Measurements from ENCODE around the gene CHKA.

The CHKA gene

DNA sequence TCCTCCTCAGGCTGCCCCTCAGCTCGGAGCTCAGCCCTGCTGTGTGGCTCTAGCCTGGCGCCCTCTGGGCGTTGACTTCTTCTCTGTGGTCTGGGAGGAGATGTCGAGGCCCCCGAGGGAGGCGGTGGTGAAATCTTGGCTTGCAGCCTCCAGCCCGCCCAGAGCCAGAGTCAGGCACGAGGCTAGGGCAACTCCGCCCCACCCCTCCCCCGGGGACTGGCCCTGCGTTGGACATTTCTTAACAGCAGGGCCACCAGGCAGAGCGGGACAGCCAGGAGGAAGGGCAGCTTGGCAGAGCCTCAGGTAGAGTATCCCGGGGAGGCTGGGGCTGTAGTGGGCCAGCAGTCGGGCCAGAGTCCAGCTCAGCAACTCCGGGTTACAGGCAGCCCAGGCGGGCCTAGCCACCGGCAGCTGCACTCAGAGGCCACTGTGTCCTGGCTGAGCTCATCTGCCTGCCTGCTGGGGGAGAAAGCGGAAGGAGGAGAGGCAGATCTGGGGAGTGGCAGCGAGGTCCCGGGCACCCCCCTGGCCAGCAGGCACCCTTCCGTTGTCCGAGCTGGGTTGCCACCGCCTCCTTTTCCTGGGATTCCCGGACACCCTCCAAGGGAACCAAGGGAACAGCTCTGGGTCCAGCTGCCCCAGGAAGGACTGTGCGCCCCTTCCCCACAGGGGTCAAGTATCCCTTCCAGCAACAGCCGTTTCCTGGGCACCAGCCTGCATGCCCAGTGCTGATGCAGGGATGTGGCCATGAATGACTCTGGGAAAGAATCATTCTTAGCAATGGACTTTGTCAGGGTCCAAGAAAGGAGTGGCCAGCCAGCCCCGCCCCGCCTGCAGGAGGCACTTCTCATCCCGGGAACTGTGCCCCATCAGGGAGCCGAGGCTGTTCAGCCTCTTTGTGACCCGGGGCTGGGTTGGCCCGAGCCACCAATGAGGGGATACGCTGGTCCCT is 110.8 kb downstream of the CHKA start, which contains the start of gene ALDH3B1:
Gene ALDH3B1, plus strand, starts transcription at position 238 of the 952 bp plus-strand sequence. CDS start 4,971 bp downstream, outside the sequence.
- TF ChIP-seq, protein P1, sequence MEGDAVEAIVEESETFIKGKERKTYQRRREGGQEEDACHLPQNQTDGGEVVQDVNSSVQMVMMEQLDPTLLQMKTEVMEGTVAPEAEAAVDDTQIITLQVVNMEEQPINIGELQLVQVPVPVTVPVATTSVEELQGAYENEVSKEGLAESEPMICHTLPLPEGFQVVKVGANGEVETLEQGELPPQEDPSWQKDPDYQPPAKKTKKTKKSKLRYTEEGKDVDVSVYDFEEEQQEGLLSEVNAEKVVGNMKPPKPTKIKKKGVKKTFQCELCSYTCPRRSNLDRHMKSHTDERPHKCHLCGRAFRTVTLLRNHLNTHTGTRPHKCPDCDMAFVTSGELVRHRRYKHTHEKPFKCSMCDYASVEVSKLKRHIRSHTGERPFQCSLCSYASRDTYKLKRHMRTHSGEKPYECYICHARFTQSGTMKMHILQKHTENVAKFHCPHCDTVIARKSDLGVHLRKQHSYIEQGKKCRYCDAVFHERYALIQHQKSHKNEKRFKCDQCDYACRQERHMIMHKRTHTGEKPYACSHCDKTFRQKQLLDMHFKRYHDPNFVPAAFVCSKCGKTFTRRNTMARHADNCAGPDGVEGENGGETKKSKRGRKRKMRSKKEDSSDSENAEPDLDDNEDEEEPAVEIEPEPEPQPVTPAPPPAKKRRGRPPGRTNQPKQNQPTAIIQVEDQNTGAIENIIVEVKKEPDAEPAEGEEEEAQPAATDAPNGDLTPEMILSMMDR (IDR thresholded peaks at IDR 0.05; ENCODE audit: low read depth, low read length): no peak; the same call in 1 of the 2 replicates
- DNase-seq (ENCODE audit: extremely low read depth, low read depth): peak; percentile 64

DNA sequence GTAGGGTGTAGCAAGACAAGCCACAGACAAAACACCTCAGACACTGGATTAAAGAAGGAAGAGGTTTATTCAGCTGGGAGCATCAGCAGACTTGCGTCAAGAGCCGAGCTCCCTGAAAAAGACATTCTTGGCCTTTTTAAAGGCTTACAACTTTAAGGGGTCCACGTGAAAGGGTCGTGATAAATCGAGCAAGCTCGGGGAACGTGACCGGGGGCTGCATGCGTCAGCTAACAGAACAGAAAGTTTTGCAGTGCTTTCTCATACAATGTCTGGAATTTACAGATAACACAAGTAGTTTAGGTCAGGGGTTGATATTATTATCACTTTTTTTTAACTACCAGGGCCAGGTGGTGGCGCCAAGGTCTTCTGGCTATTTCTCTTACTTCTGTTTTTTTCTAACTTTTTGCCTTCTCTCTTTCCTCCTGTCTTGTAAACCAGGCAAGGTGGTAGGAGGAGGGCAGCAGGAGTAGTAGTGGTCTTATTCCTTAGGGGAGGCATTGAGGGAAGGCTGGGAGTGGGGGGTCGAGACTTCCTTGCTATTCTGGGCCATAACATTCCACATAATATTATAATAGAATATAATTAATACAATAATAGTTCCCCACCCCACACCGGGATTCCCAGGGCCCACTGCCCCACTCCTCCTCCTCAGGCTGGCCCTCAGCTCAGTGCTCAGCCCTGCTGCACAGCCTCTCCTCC is 111.6 kb downstream of the CHKA start:
- DNase-seq (ENCODE audit: extremely low read depth, low read depth): no peak

DNA sequence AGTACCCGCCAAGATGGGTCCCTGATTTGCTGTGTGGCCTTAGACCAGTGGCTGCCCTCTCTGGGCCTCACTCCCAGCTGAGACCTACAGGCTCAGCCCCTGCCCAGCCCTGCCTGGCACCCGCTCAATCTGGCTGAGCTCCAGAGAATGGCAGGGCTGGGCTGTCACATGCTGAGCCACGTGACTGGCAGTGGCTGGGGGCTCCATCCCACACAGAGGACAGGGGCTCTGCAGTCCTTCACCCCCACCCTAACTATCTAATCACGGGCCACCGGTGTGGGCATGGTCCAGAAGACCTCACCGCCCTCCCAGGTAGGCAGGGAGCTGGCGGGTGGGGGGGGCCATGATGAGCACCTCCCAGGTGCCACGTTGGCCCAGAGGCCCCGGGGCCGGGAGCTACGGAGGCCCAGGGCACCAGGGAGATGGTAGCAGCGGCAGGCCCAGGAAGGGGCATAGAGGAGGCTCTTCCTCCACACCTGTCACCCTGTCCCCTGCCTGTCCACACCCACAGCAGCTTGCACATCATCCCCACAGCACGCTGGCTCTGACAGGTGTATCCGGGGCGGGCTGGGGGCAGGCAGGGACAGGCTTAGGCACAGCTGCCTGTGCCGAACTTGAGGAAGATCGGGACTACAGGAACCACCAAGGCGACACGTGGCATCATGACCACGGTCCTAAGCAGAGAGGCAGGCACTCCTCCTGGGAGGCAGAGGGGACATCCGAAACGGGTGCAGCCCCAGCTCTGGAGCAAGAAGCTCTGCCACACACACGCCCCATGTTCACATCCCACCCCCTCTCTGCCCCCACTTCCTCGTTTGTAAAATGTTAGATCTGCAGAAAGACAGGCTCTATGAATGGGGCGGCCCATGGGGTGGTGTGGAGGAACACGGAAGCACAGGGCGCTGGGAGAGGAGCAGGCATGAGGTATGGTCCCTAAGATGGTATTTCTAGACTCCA is 112.5 kb downstream of the CHKA start:
- TF ChIP-seq, protein P1 (IDR thresholded peaks at IDR 0.05; ENCODE audit: low read depth, low read length): no peak
- DNase-seq (ENCODE audit: extremely low read depth, low read depth): no peak

More for the DNA sequence above, 111.6 kb downstream of the CHKA start:
- TF ChIP-seq, protein P1 (IDR thresholded peaks at IDR 0.05; ENCODE audit: low read depth, low read length): peak; percentile 35

DNA sequence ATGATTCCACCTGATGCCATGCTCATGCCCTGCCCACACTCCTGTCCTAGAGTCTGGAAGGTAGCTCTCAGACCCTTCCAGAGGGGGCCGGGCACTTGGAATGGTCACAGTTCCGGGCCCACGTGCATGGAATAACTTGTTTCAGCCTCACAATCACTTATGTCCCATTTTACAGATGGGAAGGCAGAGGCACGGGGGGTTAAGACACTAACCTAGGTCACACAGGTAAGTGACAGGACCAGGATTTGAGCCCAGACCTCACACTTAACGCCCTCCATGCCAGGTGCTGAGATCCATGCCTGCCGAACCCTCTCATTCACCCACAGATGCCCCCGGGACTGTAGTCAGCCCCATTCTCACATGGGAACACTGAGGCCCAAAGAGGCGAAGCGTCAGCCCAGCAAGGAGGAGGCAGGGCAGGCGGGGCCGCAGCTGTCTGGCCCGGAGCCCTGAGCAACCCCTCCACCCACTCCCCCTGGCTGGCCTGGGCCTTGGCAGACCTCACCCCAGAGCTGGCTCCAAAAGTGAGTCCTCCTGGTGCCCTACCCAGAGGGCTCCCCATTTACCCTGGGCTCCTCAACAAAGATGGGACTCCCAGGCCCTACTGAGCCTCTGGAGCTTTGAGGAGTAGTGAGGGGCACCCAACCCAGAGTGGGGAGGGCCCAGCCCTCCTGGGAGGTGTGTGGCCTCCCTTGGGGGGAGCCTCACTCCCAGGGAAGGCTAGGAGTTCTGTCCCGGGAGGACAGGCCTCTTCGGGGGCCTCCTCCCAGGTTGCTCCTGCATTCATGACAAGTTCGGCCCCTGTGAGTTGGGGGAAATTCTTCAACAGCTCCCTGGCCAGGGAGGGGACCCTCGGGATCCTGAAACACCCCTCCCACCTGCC is 113.4 kb downstream of the CHKA start:
- TF ChIP-seq, protein P1 (IDR thresholded peaks at IDR 0.05; ENCODE audit: low read depth, low read length): no peak
- no peak for DNase-seq (ENCODE audit: extremely low read depth, low read depth)

DNA sequence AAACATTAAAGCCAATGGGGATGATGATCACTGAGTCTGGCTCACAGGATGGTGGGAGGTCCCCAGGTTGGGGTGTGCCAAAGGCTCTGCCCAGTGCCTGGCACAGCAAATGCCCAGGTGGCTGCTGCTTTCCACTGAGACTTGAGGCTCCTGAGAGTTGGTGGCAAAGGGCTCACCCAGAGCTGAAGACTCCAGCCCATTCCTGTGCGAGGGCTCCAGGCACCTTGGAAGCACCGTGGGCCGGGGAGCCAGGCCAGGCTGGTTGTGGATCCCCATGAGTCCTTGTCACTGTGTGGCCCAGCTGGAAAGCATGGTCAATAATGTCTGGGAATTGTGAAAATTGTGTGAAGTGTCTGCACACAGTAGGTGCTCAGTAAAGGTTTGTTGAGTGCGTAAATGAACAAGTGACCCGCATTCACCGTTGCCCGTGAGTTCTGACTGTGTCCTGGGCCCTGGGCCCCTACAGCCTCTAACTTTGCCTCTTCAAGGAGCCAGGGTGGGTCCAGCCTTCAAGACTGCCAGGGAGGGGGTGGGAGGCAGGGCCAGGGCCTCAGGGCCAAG is 114.5 kb downstream of the CHKA start:
- DNase-seq (ENCODE audit: extremely low read depth, low read depth): no peak
- TF ChIP-seq, protein P1 (IDR thresholded peaks at IDR 0.05; ENCODE audit: low read depth, low read length): no peak

Data from AG09319 (cell line).